ENCODE measurements around the gene PARL.

- no peak for TF ChIP-seq CTCF (IDR thresholded peaks at IDR 0.05)
- no peak for TF ChIP-seq ZFX (IDR thresholded peaks at IDR 0.05; ENCODE audit: borderline replicate concordance)
Measured at GRCh38 chr3:183907176-183907575, 22.5 kb upstream of the PARL start.
